KMS-11 (cell line): ENCODE measurements around the gene NME8.

Experiments
- H2AFZ ChIP-seq: fragments of 200-600 bp; sonication (generic); 2 replicates; pipeline ENCODE4 v1.6.1; 2016; ENCODE audit warnings: antibody characterized with exemption, mixed run types, low read depth
- H3K27ac ChIP-seq: fragments of 200-600 bp; sonication (generic); 2 replicates; pipeline ENCODE4 v1.6.1; 2016; ENCODE audit warnings: mild to moderate bottlenecking, mixed run types
- H3K27me3 ChIP-seq: fragments of 200-600 bp; sonication (generic); 2 replicates; pipeline ENCODE4 v1.6.1; 2017; ENCODE audit warnings: mild to moderate bottlenecking, low read depth, mixed run types, moderate library complexity; ENCODE audit not compliant: insufficient read depth
- H3K36me3 ChIP-seq: fragments of 200-600 bp; sonication (generic); 2 replicates; pipeline ENCODE4 v1.6.1; 2017; ENCODE audit warnings: mild to moderate bottlenecking, mixed run types; ENCODE audit not compliant: insufficient read depth
- H3K4me1 ChIP-seq: fragments of 200-600 bp; sonication (generic); 2 replicates; pipeline ENCODE4 v1.6.1; 2016; ENCODE audit warnings: mild to moderate bottlenecking, low read depth, mixed run types; ENCODE audit not compliant: poor library complexity, severe bottlenecking
- H3K4me2 ChIP-seq: fragments of 200-600 bp; sonication (generic); 2 replicates; pipeline ENCODE4 v1.7.0; 2016; ENCODE audit warnings: mild to moderate bottlenecking, mixed run types
- H3K4me3 ChIP-seq: fragments of 200-600 bp; sonication (generic); IDR thresholded peaks from 2 replicates; pipeline ENCODE4 v1.6.1; 2017; ENCODE audit warnings: low read depth, low read length, mixed read lengths; ENCODE audit not compliant: insufficient read depth
- H3K79me2 ChIP-seq: fragments of 200-600 bp; sonication (generic); 2 replicates; pipeline ENCODE4 v1.6.1; 2016; ENCODE audit warnings: low read depth, mixed run types; ENCODE audit not compliant: insufficient read depth
- H3K9ac ChIP-seq: fragments of 200-600 bp; sonication (generic); 2 replicates; pipeline ENCODE4 v1.6.1; 2016; ENCODE audit warnings: mild to moderate bottlenecking, mixed run types
- H4K20me1 ChIP-seq: fragments of 200-600 bp; sonication (generic); 2 replicates; pipeline ENCODE4 v1.6.1; 2016; ENCODE audit warnings: mild to moderate bottlenecking, mixed run types; ENCODE audit not compliant: insufficient read depth
- TF ChIP-seq, protein P1 (sequence below): fragments of 200-600 bp; sonication (generic); conservative IDR thresholded peaks from 2 replicates; pipeline ENCODE4 v1.6.1; 2017; ENCODE audit warnings: low read depth, mild to moderate bottlenecking, antibody characterized with exemption, low read length, moderate library complexity, mixed read lengths

The NME8 gene

DNA sequence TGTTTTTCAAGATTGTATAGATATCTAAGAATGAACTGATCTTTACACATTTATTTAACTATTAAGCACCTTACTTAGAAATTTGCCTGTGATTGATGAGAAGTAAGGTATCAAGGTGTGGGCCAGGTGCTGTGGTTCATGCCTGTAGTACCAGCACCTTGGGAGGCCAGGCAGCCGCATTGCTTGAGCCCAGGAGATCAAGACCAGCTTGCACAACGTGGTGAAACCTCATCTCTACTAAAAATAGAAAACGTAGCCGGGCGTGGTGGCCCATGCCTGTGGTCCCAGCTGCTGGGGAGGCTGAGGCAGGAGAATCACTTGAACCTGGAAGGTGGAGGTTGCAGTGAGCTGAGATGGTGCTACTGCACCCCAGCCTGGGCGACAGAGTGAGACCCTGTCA lies 33.7 kb downstream of the NME8 start:
- no peak overlapping the region for H3K27ac ChIP-seq
- TF ChIP-seq, protein P1, sequence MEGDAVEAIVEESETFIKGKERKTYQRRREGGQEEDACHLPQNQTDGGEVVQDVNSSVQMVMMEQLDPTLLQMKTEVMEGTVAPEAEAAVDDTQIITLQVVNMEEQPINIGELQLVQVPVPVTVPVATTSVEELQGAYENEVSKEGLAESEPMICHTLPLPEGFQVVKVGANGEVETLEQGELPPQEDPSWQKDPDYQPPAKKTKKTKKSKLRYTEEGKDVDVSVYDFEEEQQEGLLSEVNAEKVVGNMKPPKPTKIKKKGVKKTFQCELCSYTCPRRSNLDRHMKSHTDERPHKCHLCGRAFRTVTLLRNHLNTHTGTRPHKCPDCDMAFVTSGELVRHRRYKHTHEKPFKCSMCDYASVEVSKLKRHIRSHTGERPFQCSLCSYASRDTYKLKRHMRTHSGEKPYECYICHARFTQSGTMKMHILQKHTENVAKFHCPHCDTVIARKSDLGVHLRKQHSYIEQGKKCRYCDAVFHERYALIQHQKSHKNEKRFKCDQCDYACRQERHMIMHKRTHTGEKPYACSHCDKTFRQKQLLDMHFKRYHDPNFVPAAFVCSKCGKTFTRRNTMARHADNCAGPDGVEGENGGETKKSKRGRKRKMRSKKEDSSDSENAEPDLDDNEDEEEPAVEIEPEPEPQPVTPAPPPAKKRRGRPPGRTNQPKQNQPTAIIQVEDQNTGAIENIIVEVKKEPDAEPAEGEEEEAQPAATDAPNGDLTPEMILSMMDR: no peak

DNA sequence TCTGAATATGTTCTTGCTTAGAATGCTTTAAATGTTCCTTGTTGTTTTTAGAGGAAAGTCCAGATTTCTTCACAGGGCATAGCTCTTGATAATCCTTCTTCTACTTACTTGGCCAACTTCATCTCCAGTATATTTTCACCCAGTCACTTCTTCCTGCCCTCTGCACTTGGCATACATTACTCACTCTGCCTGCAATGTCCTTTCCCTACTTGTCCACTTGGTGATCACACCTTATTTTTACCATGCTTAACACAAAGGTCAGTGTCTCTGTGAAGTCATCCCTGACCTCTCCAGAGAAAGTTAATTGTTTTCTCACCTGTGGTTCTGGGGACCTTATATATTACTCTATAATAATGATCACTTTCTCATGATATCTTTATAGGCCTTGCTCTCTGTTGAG lies 45.0 kb downstream of the NME8 start:
- TF ChIP-seq, protein P1: no peak
- Histone ChIP-seq H3K4me1 (no peaks in the 10 kb centered on the region), H3K4me3 (no peak overlapping the region), H2AFZ (no peak overlapping the region), H3K27me3 (no peaks in the 10 kb centered on the region), H4K20me1 (no peaks in the 10 kb centered on the region), H3K4me2 (no peak overlapping the region), H3K36me3 (no peaks in the 10 kb centered on the region), H3K9ac (no peak overlapping the region), H3K79me2 (no peaks in the 10 kb centered on the region), H3K27ac (no peak overlapping the region)

More for the DNA sequence above, 33.7 kb downstream of the NME8 start:
- no peaks in the 10 kb centered on the region for H4K20me1 ChIP-seq
- no peak overlapping the region for H3K9ac ChIP-seq
- H3K4me2 ChIP-seq: no peak overlapping the region
- no peaks in the 10 kb centered on the region for H3K79me2 ChIP-seq
- no peaks in the 10 kb centered on the region for H3K4me1 ChIP-seq
- no peak overlapping the region for H3K4me3 ChIP-seq
- H3K36me3 ChIP-seq: no peaks in the 10 kb centered on the region
- H2AFZ ChIP-seq: no peak overlapping the region
- H3K27me3 ChIP-seq: no peaks in the 10 kb centered on the region

DNA sequence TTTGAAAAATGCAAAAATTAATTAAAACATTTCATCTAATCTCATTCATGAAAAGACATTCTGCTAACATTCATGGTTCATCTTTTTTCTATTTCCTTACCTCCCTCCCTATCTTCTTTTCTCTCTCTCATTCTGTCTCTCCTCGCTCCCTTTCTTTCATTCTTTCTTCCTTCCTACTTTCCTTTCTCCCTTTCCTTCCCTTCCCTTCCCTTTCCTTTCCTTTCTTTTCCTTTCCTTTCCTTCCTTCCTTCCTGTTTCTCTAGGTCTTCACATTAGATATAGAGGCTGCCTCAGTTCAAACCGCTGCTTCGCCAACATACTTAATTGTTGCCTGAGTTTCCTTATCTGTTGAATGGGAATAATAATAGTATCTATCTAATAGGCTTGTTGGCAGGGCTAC lies 46.3 kb downstream of the NME8 start:
- Histone ChIP-seq H3K4me2 (no peak overlapping the region), H3K27me3 (no peaks in the 10 kb centered on the region), H4K20me1 (no peaks in the 10 kb centered on the region), H3K36me3 (no peaks in the 10 kb centered on the region), H3K4me3 (no peak overlapping the region), H3K79me2 (no peaks in the 10 kb centered on the region), H3K27ac (no peak overlapping the region), H3K9ac (no peak overlapping the region), H2AFZ (no peak overlapping the region), H3K4me1 (no peaks in the 10 kb centered on the region)
- TF ChIP-seq, protein P1: no peak

DNA sequence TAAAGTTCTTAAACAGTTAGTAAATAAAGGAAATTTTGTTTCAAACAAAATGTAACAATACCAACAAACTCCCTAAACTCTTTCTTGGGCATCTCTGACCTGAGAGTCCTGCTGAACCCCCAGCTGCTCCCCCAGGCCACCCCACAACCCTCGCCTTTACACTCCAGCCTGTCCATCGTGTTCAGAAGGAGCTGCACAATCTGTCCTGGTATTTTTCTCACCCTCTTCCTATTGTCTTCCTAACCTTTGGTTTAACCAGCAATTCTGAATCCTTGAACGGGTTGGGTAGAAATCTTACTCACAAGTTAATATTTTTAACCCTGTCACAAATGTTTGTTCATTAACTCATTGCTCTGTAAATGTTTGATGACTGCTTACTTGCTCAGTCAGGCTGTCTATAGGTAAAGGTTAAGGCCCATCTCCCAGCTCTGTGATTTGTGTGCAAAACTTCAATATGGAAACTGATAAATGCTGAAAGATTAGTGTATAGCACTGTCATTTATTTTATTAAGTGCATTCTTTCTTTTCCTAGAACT lies 51.4 kb downstream of the NME8 start:
- Histone ChIP-seq H3K4me3 (no peak overlapping the region), H3K79me2 (no peaks in the 10 kb centered on the region), H3K9ac (no peak overlapping the region), H3K27me3 (no peaks in the 10 kb centered on the region), H3K4me1 (peaks cover 3% of the 10 kb centered on the region), H4K20me1 (no peaks in the 10 kb centered on the region), H2AFZ (no peak overlapping the region), H3K4me2 (no peak overlapping the region), H3K27ac (no peak overlapping the region), H3K36me3 (no peaks in the 10 kb centered on the region)
- TF ChIP-seq, protein P1: no peak
